GM10248 (cell line): ENCODE measurements around the gene UFD1.

Experiments
- CTCF ChIA-PET: fragments of 300-600 bp; sonication (Branson Sonifier 250); formaldehyde crosslinking; extraction: SDS; loops from one replicate; lab custom pipeline; 2021; ENCODE audit warnings: antibody characterized with exemption; lab: Yijun Ruan, JAX
- POLR2A ChIA-PET: fragments of 350-650 bp; sonication (Branson Sonifier 250); formaldehyde crosslinking; extraction: SDS; loops from one replicate; lab custom pipeline; 2020; ENCODE audit warnings: antibody characterized with exemption; lab: Yijun Ruan, JAX
- DNase-seq: peaks from one replicate; pipeline ENCODE4 v3.0.0; 2012; ENCODE audit errors: extremely low spot score
- CTCF ChIP-seq: IDR thresholded peaks from 2 replicates; pipeline ENCODE4 v1.5.1; 2012; ENCODE audit warnings: mild to moderate bottlenecking, low read depth; ENCODE audit errors: extremely low read depth, missing control alignments, control extremely low read depth

UFD1 gene

DNA sequence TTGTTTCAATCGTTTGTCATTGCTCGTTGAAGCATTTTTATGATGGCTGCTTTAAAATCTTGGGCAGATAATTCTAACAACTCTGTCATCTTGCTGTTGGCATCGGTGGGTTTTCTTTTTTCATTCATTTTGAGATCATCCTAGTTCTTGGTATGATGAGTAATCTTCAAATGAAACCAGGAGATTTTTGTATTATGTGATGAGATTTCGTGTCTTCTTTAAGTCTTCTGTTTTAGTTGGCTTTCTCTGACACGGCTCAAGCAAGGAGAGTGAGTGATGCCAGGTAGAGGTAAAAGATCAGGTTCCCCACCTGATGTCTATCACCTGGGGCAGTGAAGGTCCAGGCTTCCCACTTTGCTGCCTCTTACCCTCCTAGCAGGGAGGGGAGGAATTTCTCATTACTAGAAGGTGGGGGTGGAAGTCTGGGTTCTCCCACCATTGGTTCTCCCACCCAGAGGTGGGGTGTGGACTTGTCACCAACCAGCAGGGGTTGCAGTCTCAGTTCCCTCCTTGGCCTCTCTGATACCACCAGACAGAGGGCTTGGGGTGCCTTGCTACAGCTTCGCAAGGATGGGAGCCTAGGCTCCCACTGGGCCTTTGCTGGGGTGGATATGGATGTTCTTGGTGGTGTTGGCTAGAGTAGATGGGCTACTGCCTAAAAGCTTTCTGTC lies 13.6 kb upstream of the UFD1 start:
- TF ChIP-seq CTCF: no peak
- DNase-seq: no peak
- CTCF ChIA-PET: interaction anchor here (0.7 to 1.6 kb wide), 3 partner anchors 10 to 310 kb away, joined by 3 to 4 read pairs (median 4); no protein-coding TSS in a partner anchor
- POLR2A ChIA-PET: no interaction called here

DNA sequence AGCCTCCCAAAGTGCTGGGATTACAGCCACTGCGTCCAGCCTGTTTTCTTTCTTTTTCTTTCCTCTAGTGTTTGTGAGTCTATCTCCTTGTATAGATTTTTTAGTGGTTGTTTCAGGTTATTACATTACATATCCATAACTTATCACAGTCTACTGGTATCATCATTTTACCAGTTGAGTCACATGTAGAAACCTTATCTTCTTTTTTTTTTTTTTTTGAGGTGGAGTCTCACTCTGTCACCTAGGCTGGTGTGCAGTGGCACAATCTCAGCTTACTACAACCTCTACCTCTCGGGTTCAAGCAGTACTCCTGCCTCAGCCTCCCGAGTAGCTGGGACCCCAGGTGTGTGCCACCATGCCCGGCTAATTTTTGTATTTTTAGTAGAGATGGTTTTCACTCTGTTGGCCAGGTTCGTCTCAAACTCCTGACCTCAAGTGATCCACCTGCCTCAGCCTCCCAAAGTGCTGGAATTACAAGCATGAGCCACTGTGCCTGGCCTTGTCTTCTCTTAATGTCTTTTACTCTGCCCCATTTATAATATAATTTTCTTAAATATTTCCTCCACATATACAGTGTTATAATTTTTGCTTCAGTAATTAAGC lies 11.7 kb upstream of the UFD1 start:
- ChIA-PET CTCF (interaction anchor here (1.4 kb wide), 1 partner anchor 12 kb away, joined by 4 read pairs; no protein-coding TSS in a partner anchor), POLR2A (no interaction called here)

DNA sequence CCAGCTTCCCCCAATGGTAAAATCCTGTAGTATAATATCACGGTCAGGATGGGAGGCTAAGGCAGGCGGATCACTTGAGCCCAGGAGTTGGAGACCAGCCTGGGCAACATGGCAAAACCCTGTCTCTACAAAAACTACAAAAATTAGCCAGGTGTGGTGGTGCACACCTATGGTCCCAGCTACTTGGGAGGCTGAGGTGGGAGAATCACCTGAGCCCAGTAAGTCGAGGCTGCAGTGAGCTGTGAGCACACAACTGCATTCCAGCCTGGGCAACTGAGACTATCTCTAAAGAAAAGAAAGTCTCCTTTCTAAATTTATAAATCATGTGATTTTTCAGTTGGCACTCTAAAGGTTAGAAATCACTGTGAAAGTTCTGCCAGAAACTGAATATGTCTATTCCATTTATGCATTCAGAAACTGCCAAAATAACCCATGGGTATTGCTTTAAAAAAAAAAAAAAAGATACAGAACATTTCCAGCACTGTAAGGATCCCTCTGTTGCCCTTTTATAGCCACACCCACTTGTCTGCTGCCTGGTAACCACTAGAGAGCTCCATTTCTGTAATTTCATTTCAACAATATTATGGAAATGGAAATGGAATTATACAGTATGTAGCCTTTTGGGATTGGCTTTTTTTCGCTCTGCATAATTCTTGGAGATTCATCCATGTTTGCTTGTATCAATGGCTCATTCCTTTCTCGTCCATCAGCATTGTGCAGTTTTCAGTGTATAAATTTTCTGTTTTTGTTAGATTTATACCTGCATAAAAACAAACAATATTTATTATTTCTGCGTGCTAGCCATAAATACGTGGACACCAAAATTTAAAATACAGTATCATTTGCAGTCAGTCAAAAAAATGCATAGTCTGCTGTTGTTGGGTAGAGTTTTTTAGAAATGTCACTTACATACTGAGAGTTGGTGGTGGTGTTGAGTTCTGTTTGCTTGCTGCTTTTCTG lies 10.2 kb upstream of the UFD1 start:
- no peak for TF ChIP-seq CTCF

More for the DNA sequence above, 11.7 kb upstream of the UFD1 start:
- TF ChIP-seq CTCF: no peak
- no peak for DNase-seq

DNA sequence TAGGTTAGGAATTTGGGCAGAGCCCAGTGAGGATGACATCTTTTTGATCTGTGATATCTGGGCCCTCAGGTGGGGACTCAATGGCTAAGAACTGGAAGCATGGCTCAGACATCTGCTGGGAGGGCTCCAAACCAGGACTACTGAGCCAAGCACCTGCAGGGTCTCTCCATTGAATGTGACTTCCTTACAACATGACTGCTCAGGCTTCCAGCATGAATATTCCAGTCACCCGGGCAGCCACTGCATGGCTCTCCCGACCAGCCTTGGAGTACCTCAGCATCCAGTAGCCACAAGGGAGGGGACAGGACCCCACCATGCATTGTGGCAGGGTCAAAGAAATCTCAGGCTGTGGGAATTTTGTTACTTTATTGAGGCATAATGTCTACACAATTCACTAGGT lies 9.3 kb upstream of the UFD1 start:
- DNase-seq: no peak
- TF ChIP-seq CTCF: no peak
- ChIA-PET POLR2A (no interaction called here), CTCF (interaction anchor here (2.1 kb wide), 1 partner anchor 142 kb away, joined by 5 read pairs; no protein-coding TSS in a partner anchor)

More for the DNA sequence above, 10.2 kb upstream of the UFD1 start:
- DNase-seq: no peak
- ChIA-PET POLR2A (interaction anchor here (0.5 kb wide), 1 partner anchor 86 kb away, joined by 7 read pairs; no protein-coding TSS in a partner anchor), CTCF (interaction anchor here (0.6 to 2.1 kb wide), 3 partner anchors 9 to 141 kb away, joined by 3 to 5 read pairs (median 4); partner anchors contain the start of gene CDC45)

DNA sequence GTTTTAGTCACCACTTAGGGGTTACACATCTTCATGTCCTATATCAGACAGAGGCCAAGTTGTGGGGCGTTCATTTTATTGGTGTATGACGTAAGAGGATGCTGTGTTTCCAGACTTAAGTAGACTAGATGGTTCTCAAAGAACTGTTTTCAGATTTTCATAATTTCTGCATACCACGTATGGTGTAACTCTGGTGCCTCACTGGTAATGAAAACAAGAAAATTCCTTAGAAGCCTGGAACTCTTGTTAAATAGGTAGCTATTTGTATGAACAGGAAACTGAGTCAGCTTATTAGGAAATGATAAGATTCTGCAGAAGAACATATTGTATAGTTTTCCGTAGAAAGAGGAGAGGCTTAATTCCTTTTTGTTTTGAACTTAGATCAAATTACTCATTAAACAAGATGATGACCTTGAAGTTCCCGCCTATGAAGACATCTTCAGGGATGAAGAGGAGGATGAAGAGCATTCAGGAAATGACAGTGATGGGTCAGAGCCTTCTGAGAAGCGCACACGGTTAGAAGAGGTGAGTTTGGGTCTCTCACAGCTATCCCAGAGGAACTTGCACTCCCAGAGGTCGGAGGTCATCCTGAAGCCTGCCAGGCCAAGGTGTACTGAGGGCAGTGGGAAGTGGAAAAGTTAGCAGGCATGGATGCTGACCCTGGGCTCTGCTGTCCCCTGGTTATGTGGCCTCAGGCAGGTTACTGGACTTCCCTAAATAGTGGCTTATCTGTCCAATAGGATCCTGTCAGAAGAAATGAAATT lies 4.7 kb upstream of the UFD1 start:
- no peak for DNase-seq
- TF ChIP-seq CTCF: no peak
- POLR2A ChIA-PET: no interaction called here
- CTCF ChIA-PET: interaction anchor here (1.3 to 1.7 kb wide), 2 partner anchors 11 to 20 kb away, joined by 3 to 4 read pairs; no protein-coding TSS in a partner anchor
